ENCODE results near the gene LIPC.

Gene LIPC

DNA sequence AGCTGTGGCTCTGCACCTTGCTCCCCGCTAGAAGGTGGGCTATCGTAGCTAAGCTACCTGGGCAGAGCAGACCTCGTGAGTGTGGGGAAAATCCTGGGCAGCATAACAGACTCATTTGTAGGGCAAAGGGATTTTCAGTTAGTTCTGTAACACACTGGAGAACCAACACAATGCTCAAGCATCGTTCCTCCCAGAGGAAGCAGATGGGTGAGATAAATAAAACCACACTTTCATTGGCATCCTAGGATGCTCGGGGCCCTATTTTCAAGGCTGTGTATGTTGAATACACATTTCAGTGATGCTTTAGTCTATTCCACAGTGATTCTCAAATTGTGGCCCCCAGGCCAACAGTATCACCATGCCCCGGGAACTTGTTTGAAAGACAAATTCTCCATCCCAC lies 20.0 kb downstream of the LIPC start:
- DNase-seq (ENCODE audit: insufficient read length, low spot score) = no peak
- FAIRE-seq = no peak
- TF ChIP-seq, protein P1, sequence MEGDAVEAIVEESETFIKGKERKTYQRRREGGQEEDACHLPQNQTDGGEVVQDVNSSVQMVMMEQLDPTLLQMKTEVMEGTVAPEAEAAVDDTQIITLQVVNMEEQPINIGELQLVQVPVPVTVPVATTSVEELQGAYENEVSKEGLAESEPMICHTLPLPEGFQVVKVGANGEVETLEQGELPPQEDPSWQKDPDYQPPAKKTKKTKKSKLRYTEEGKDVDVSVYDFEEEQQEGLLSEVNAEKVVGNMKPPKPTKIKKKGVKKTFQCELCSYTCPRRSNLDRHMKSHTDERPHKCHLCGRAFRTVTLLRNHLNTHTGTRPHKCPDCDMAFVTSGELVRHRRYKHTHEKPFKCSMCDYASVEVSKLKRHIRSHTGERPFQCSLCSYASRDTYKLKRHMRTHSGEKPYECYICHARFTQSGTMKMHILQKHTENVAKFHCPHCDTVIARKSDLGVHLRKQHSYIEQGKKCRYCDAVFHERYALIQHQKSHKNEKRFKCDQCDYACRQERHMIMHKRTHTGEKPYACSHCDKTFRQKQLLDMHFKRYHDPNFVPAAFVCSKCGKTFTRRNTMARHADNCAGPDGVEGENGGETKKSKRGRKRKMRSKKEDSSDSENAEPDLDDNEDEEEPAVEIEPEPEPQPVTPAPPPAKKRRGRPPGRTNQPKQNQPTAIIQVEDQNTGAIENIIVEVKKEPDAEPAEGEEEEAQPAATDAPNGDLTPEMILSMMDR (IDR thresholded peaks at IDR 0.05; ENCODE audit: insufficient read depth, missing control alignments) = no peak

DNA sequence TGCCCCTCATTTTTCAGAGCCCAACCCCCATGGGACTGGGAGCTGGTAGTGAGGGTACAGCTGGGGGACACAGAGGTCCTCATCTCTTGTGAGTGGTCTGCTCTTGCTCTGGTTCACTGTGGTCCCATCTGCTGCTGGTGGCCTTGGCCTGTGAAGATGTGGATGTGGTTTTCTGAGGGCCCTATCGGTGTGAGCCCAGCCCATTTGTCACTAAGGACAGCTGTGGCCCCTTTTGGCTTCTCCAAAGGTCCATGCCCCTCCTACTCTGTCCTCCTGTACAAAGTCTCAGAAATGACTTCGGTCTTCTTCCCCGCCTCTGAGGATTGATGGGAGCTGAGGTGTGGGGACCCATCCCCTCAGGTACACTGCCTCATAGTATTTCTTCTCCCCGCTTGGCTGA lies 21.0 kb downstream of the LIPC start:
- TF ChIP-seq, protein P1 (IDR thresholded peaks at IDR 0.05; ENCODE audit: insufficient read depth, missing control alignments) = no peak
- FAIRE-seq = no peak
- DNase-seq (ENCODE audit: insufficient read length, low spot score) = no peak

DNA sequence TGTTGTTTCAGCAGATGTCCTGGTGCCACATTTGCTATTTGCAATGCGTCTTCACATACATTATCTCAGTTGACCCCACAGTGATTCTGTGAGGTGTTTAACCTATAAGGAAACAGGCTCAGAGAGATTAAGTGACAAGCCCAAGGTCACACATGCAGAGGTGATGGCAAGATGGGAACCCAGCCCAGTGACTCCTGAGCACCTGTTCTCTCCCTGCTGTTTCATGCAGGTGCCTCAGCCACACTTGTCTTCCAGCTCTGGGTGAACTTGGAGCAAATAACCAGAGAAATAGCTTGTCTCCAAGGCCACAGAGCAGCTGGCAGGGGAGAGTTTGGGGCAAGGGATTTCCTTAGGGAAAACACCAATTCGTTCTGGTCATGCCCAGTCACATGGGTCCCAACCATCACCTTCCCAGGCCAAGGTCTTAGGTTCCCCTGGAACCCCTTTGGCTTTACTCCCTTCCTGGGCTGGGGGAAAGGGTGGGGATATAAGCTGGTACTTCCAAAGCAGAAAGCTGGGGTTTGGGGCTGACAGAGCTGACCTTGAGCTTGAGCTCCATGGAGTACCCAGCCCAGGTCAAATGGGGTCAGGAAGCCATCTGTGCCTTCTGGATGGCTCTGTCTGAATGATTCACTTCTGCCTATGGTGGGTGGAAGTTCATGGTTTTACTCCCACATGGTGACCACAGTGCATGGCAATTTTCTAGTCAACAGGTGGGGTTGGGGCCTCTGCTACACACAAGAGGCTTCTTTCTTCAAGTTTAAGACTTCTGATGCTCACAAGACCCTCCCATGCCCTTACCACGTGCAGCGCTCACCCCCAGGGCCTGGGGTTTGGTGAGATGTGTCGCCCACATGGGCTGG lies 22.4 kb downstream of the LIPC start:
- TF ChIP-seq, protein P1 (IDR thresholded peaks at IDR 0.05; ENCODE audit: insufficient read depth, missing control alignments) = no peak
- FAIRE-seq (no peak), DNase-seq (ENCODE audit: insufficient read length, low spot score) (no peak)

DNA sequence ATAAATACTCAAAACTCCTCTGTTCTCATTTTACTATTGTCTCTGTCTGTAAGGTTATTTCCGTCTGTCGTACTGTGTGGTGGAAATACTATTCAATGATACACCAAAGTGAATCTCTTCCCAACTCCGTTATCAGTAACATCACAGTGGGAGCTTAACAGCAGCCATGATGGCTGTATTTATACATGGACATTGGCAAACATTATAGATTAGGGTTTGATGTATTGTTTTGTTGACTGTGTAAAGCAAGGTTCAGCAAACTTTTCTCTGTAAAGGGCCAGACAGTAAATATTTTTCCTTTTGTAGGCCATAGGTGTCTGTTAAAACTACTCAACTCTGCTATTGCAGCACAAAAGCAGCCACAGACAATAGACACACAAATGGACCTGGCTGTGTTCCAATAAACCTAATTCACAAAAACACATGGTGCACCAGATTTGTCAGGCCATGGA lies 23.2 kb downstream of the LIPC start:
- FAIRE-seq = no peak
- DNase-seq (ENCODE audit: insufficient read length, low spot score) = no peak
- TF ChIP-seq, protein P1 (IDR thresholded peaks at IDR 0.05; ENCODE audit: insufficient read depth, missing control alignments) = no peak

DNA sequence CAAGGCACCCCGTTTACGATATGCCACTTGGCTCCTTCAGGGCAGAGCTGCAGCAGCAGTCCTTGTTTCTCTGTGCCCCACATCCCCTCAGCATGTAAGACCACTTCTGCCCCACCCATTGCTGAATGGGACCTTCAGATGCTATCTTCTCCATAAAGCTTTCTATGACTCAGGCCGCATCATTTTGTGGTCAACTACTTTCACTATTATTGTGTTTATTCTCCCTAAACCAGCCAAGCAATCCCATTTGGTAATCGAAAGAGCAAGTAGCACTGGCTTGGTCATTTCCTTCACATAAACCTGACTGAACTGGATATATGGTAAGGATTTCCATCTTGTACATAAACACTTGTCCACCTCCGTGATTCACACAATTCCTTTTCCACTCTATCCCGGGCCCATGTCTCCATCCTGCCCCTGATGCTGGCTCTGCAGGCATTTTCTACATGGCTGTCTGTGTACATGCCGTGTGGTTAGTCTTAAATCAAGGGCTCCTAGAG lies 25.7 kb downstream of the LIPC start:
- TF ChIP-seq, protein P1 (IDR thresholded peaks at IDR 0.05; ENCODE audit: insufficient read depth, missing control alignments) = no peak
- FAIRE-seq (no peak), DNase-seq (ENCODE audit: insufficient read length, low spot score) (no peak)

DNA sequence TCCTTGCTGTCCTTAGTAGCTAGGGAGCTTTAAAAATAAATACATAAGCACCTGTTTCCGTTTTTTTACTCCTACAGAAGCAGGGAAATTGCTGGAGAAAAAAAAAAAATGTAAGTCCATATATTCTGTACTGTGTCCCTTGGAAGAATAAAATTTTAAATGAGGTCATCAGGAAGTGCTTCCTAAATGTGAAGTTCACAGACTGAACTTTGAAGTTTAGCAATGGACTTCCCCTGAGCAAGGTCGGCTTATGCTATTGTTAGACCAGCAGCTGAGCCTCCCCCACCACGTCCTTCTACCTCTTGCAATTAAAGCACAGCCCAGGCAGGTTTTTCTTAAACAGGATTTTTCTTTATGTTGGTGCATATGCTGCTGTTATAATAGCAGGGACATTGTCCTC lies 26.3 kb downstream of the LIPC start:
- DNase-seq (ENCODE audit: insufficient read length, low spot score) (no peak), FAIRE-seq (no peak)
- TF ChIP-seq, protein P1 (IDR thresholded peaks at IDR 0.05; ENCODE audit: insufficient read depth, missing control alignments) = no peak

DNA sequence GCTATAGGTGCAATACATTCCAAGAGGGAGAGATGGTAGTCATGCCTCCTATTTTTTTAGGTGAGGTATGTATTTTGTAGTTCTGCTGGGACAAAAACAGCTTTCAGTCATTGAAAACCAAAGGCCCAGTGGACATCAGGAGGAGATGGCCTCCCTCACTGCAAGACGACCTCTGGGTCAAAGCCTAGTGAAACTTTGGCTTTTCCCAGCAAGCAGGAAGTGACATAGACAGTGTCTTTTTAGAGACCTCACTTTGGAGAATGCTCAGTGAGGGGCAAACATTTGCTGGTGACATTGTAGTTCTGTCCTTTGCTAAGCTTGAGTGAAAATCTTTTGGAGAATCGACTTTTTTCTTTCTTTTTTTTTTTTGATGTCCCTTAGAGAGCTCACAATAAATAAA lies 27.3 kb downstream of the LIPC start:
- DNase-seq (ENCODE audit: insufficient read length, low spot score) (no peak), FAIRE-seq (no peak)
- TF ChIP-seq, protein P1 (IDR thresholded peaks at IDR 0.05; ENCODE audit: insufficient read depth, missing control alignments) = no peak

Measured in D721Med (cell line).